Non-pigmented ciliary epithelial cell (primary cell): ENCODE measurements around the gene FASTKD3.
A peak's percentile ranks its signal among the peaks of the same experiment; 100 is the strongest.

Experiments
- DNase-seq: peaks from one replicate; pipeline ENCODE4 v3.0.0-alpha.2; 2010; ENCODE audit warnings: low read depth

Gene FASTKD3

GRCh38 chr5:7849681-7850394 lies 19.0 kb downstream of the FASTKD3 start:
- no peak for DNase-seq

- no peak for DNase-seq
These were observed 20.5 kb downstream of the FASTKD3 start for GRCh38 chr5:7848296-7848695.

GRCh38 chr5:7846327-7846726 lies 22.5 kb downstream of the FASTKD3 start:
- DNase-seq: no peak

- no peak for DNase-seq
These were observed 23.3 kb downstream of the FASTKD3 start for GRCh38 chr5:7845557-7845956.

- DNase-seq: no peak
These were observed 23.9 kb downstream of the FASTKD3 start for GRCh38 chr5:7844901-7845300.

GRCh38 chr5:7842531-7842930 lies 26.3 kb downstream of the FASTKD3 start:
- DNase-seq: no peak

GRCh38 chr5:7837403-7837802 lies 31.4 kb downstream of the FASTKD3 start:
- DNase-seq: no peak

GRCh38 chr5:7834982-7835381 lies 33.8 kb downstream of the FASTKD3 start:
- DNase-seq: no peak

GRCh38 chr5:7828269-7828668 lies 40.6 kb downstream of the FASTKD3 start:
- no peak for DNase-seq

- DNase-seq: no peak
These were observed 41.2 kb downstream of the FASTKD3 start for GRCh38 chr5:7827610-7828009.

- no peak for DNase-seq
These were observed 43.2 kb downstream of the FASTKD3 start for GRCh38 chr5:7825630-7826029.

- DNase-seq: no peak
These were observed 43.8 kb downstream of the FASTKD3 start for GRCh38 chr5:7824995-7825394.

GRCh38 chr5:7823594-7823993 lies 45.2 kb downstream of the FASTKD3 start:
- no peak for DNase-seq

GRCh38 chr5:7822449-7822848 lies 46.4 kb downstream of the FASTKD3 start:
- DNase-seq: no peak

- no peak for DNase-seq
These were observed 52.3 kb downstream of the FASTKD3 start for GRCh38 chr5:7816535-7816901.

- peak; percentile 5 for DNase-seq
These were observed 52.8 kb downstream of the FASTKD3 start for GRCh38 chr5:7815892-7816534.

GRCh38 chr5:7814816-7815215 lies 54.0 kb downstream of the FASTKD3 start:
- DNase-seq: no peak

- DNase-seq: no peak
These were observed 55.3 kb downstream of the FASTKD3 start for GRCh38 chr5:7813576-7813975.

GRCh38 chr5:7813007-7813406 lies 55.8 kb downstream of the FASTKD3 start:
- DNase-seq: no peak

GRCh38 chr5:7811715-7812114 lies 57.1 kb downstream of the FASTKD3 start:
- DNase-seq: no peak
